Kidney (tissue), 19 donors: ENCODE measurements around the gene SPATA31A1. TPM values are rescaled to one million over a fixed set of nuclear protein-coding genes. Genes with fewer than 3 reads are reported as not detected.
"Not testable (repeated sequence)": the region's sequence is repeated elsewhere in the genome, so short reads cannot be mapped to it uniquely, and the experiment has no call there.

Experiments
- DNase-seq, 5 donors: peaks; one replicate each; pipeline ENCODE4 v3.0.0-alpha.2; 2013 to 2020
- FAIRE-seq: peaks from 2 replicates; lab custom pipeline; 2012; peaks lifted over from hg19 to GRCh38; lab: Jason Lieb, UNC
- H3K27ac ChIP-seq, 2 donors: one replicate each; pipeline ENCODE4 v1.7.0; 2013; ENCODE audit warnings: low read depth in 2 of 2, low read length in 2 of 2, inconsistent platforms in 1 of 2
- H3K27me3 ChIP-seq: one replicate; pipeline ENCODE4 v1.7.1; 2013; ENCODE audit warnings: low read length, inconsistent platforms; ENCODE audit not compliant: control insufficient read depth, insufficient read depth
- H3K36me3 ChIP-seq, 3 donors: one replicate each; pipeline versions ENCODE4 v1.7.0 to v1.7.1; 2013; ENCODE audit warnings: low read length in 3 of 3, control low read depth in 1 of 3, inconsistent platforms in 1 of 3; ENCODE audit not compliant: insufficient read depth in 3 of 3, control insufficient read depth in 2 of 3
- H3K4me1 ChIP-seq, 3 donors: one replicate each; pipeline versions ENCODE4 v1.7.0 to v1.7.1; 2013; ENCODE audit warnings: low read length in 3 of 3, inconsistent platforms in 1 of 3, low read depth in 1 of 3; ENCODE audit not compliant: control insufficient read depth in 2 of 3, insufficient read depth in 2 of 3
- H3K4me3 ChIP-seq, 3 donors: one replicate each; pipeline versions ENCODE4 v1.7.0 to v1.8.1; 2013; ENCODE audit warnings: low read length in 3 of 3, control low read depth in 1 of 3, inconsistent platforms in 1 of 3
- H3K9ac ChIP-seq, 3 donors: one replicate each; pipeline versions ENCODE4 v1.7.0 to v1.7.1; 2013; ENCODE audit warnings: low read length in 3 of 3, control low read depth in 1 of 3, inconsistent platforms in 1 of 3
- H3K9me3 ChIP-seq, 3 donors: one replicate each; pipeline versions ENCODE4 v1.7.0 to v1.7.1; 2013; ENCODE audit warnings: low read length in 3 of 3, control low read depth in 1 of 3, inconsistent platforms in 1 of 3; ENCODE audit not compliant: control insufficient read depth in 2 of 3, insufficient read depth in 1 of 3
- intact Hi-C: fragments of 100-400 bp; cut with DNase I; formaldehyde crosslinking; loops from one replicate; pipeline ENCODE4 v1.11.1; 2022
- long read RNA-seq, 10 donors: library from polyadenylated mRNA in 1 of 10; unstranded in 1 of 10; transcript quantifications; one replicate each; pipeline ENCODE4 v2.0.0 and lab custom pipeline, GENCODE V29; 2021 to 2026
- polyA plus RNA-seq: library from polyadenylated mRNA; stranded (reverse); fragments of 350-450 nt; fragmentation: Illumina TruSeq; extraction: RNeasy Lipid Tissue Mini Kit (QIAGEN cat#74804); gene quantifications from one replicate; pipeline ENCODE4 v1.2.3, GENCODE V29; 2014; ENCODE audit warnings: low read depth, low replicate concordance; ENCODE audit not compliant: insufficient read depth
- total RNA-seq: library from RNA; stranded (reverse); fragmentation: NEBNext Ultra II Directional; extraction: Animal tissue kit (Norgen Biotek cat#: 25700); gene quantifications from one replicate; pipeline ENCODE4 v1.2.1, GENCODE V29; 2021
- donor health status: control.
- donor health status: control.
- donor health status: DM: yes; HTN: yes; CAD: no.
- donor health status: Normal renal cell carcinoma (clear cell type).

The SPATA31A1 gene
- total RNA-seq (not detected), polyA plus RNA-seq (not detected)
- long read RNA-seq, donor 1 = 0 reads
- long read RNA-seq, donor 2 = 0 reads
- long read RNA-seq, donor 3 = 0 reads
- long read RNA-seq, donor 4 = 0 reads
- long read RNA-seq, donor 5 = 0 reads
- long read RNA-seq, donor 6 = 0 reads
- long read RNA-seq, donor 7 = 0 reads
- long read RNA-seq, donor 8 = 0 reads
- long read RNA-seq, donor 9 = 0 reads
- long read RNA-seq, donor 10 = 0 reads

GRCh38 chr9:39355369-39355768, at the start of gene SPATA31A1:
Gene SPATA31A1 (plus strand): TSS chr9:39355669. CDS start chr9:39355731, 62 bp downstream.
- FAIRE-seq, H3K4me1 ChIP-seq, H3K9me3 ChIP-seq, H3K4me3 ChIP-seq, H3K9ac ChIP-seq, intact Hi-C loops, DNase-seq, H3K27ac ChIP-seq, H3K36me3 ChIP-seq, H3K27me3 ChIP-seq: not testable (repeated sequence)

- H3K27ac ChIP-seq, intact Hi-C loops, H3K4me3 ChIP-seq, FAIRE-seq, H3K4me1 ChIP-seq, H3K9ac ChIP-seq, H3K9me3 ChIP-seq, H3K27me3 ChIP-seq, DNase-seq, H3K36me3 ChIP-seq: not testable (repeated sequence)
Measured at GRCh38 chr9:39407261-39408204, 52.1 kb downstream of the SPATA31A1 start.

DNA sequence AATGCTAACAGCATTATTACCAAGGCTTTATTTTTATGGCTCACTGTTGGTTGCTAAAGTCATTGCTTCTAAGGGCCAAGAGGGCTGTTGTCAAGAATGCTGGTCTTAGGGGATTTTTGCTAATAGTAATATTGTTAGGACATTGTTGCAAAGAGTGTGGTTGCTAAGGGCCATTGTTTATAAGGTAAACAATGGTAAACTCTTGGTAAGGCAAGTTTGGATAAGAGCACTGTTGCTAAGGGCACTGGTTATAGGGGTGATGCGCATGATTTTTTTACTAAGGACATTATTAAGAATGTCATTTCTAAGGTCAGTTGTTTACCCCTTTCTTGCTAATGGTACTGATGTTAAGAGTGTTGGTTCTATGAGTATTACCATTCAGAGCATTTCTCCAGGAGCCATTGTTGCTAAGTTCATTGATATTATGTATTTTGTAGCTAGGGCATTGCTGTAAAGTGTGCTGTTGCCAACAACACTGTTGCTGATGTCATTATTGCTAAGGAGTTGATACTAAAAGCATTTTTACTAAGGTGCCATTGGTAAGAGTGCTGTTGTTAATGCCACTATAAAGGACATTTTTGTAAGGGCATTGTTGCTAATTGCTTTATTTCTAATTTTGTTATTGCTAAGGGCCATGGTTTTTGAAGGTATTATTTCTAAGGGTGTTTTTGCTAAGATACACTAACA, 55.9 kb downstream of the SPATA31A1 start:
- H3K9ac ChIP-seq, H3K9me3 ChIP-seq, FAIRE-seq, H3K4me1 ChIP-seq, H3K4me3 ChIP-seq, H3K27ac ChIP-seq, H3K27me3 ChIP-seq, DNase-seq, H3K36me3 ChIP-seq, intact Hi-C loops: not testable (repeated sequence)

Other genes with a start within 250 kb of the SPATA31A1 start
- 7.1 TPM for gene CNTNAP3, start 67.5 kb upstream of the SPATA31A1 start, total RNA-seq
- 0.99 TPM for gene CNTNAP3, start 67.5 kb upstream of the SPATA31A1 start, polyA plus RNA-seq